Uterus (tissue), 4 donors: ENCODE data around the gene LYZ. TPM values are rescaled to one million over a fixed set of nuclear protein-coding genes. Genes with fewer than 3 reads are reported as not detected.

Source experiments
- DNase-seq, 2 donors: peaks; one replicate each; pipeline ENCODE4 v3.0.0-alpha.2; 2019 to 2020
- H3K27ac ChIP-seq, 2 donors: fragments of 200-600 bp; sonication (generic); 1 replicate in 1 of 2; 2 replicates in 1 of 2; pipeline ENCODE4 v1.5.1; 2016 to 2018
- H3K27me3 ChIP-seq, 2 donors: fragments of 200-600 bp; sonication (generic); one replicate each; pipeline ENCODE4 v1.5.1; 2018 to 2019; ENCODE audit warnings: control low read depth in 1 of 2
- H3K36me3 ChIP-seq, 2 donors: fragments of 200-600 bp; sonication (generic); one replicate each; pipeline ENCODE4 v1.5.1; 2019; ENCODE audit warnings: control low read depth in 1 of 2
- H3K4me1 ChIP-seq, 2 donors: fragments of 200-600 bp; sonication (generic); one replicate each; pipeline ENCODE4 v1.5.1; 2018 to 2019; ENCODE audit warnings: control low read depth in 1 of 2
- H3K4me3 ChIP-seq, 2 donors: fragments of 200-600 bp; sonication (generic); 1 replicate in 1 of 2; 2 replicates in 1 of 2; pipeline ENCODE4 v1.5.1; 2018 to 2019; ENCODE audit warnings: mild to moderate bottlenecking in 1 of 2
- H3K9me3 ChIP-seq, 2 donors: fragments of 200-600 bp; sonication (generic); one replicate each; pipeline ENCODE4 v1.5.1; 2019; ENCODE audit warnings: control low read depth in 1 of 2
- CTCF ChIP-seq, 4 experiments: fragments of 200-600 bp in 2 of 4; fragments of 450-650 bp in 2 of 4; sonication (generic) in 2 of 4; IDR thresholded peaks; one replicate each; pipeline ENCODE4 v1.5.1; 2016 to 2019; ENCODE audit warnings: antibody characterized with exemption in 4 of 4, mild to moderate bottlenecking in 2 of 4, moderate library complexity in 1 of 4
- POLR2A ChIP-seq, 2 donors: fragments of 450-650 bp; IDR thresholded peaks; one replicate each; pipeline ENCODE4 v1.6.1; 2016; ENCODE audit warnings: antibody characterized with exemption in 2 of 2, mild to moderate bottlenecking in 1 of 2, moderate library complexity in 1 of 2
- intact Hi-C: fragments of 100-400 bp; cut with DNase I; formaldehyde crosslinking; loops from one replicate; pipeline ENCODE4 v1.15.1; 2023; ENCODE audit warnings: low total_unique reads
- total RNA-seq, 4 donors: library from RNA; depleted of rRNA in 3 of 4; stranded (reverse); fragments of >200 nt in 3 of 4; gene quantifications; one replicate each; pipeline versions ENCODE4 v1.1.0 to v1.2.4, GENCODE V29; 2014 to 2023
- donor health status: DM: yes; HTN: yes; CAD: no.

Gene LYZ
- total RNA-seq, 4 donors from 2014 or later: 7.4 to 17.4 (median 12.7) TPM

GRCh38 chr12:69350002-69350626 lies 1.9 kb downstream of the LYZ start:
- H3K4me3 ChIP-seq: no peak overlapping the region

GRCh38 chr12:69350777-69351176 lies 2.6 kb downstream of the LYZ start:
- intact Hi-C loops: no loop called here
- Histone ChIP-seq H3K27ac (no peak overlapping the region), H3K27me3 (no peaks in the 10 kb centered on the region), H3K4me3 (no peak overlapping the region), H3K36me3 (no peaks in the 10 kb centered on the region), H3K9me3 (no peaks in the 10 kb centered on the region), H3K4me1 (no peaks in the 10 kb centered on the region)
- no peak for DNase-seq
- TF ChIP-seq POLR2A (IDR thresholded peaks at IDR 0.05) (no peak), CTCF (IDR thresholded peaks at IDR 0.05) (no peak)

More at GRCh38 chr12:69350002-69350626, 1.9 kb downstream of the LYZ start:
- H3K4me1 ChIP-seq: no peaks in the 10 kb centered on the region
- TF ChIP-seq POLR2A (IDR thresholded peaks at IDR 0.05): no peak
- no peak for TF ChIP-seq CTCF (IDR thresholded peaks at IDR 0.05)
- H3K27ac ChIP-seq: no peak overlapping the region
- no peaks in the 10 kb centered on the region for H3K36me3 ChIP-seq
- DNase-seq: no peak
- intact Hi-C loops: no loop called here
- no peaks in the 10 kb centered on the region for H3K27me3 ChIP-seq
- no peaks in the 10 kb centered on the region for H3K9me3 ChIP-seq

DNA sequence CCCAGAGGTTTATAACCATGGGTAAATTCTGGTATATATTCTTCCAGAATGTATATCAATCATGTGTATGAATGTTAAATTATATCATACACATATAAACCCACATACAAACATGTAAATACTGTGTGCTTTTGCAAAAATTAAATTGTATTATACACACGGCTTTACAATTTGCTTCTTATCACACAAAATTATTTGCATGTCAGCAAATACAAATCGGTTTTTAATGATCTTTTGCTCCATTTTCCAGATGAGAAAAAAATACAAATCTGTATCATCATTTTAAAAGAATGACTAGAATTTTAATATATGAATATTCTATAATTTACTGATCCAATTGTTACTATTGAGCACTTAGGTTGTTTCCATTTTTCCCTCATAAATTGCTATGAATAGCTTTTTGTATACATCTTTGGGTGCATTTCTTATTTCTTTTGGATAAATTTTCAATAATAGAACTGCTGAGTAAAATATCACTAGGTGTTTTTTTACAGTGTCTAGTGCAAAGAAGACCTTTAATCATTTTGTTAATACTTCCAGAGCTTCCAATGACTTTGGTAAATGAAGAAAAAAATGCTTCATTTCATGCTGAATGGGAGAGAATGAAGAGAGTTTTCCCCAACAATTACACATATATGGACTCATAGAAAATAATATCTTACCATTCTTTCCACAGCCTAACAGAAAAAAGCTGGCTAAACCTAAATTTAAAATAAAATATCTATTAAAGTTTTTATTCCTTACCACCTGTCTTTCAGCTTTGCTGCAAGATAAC lies 3.5 kb downstream of the LYZ start:
- H3K27me3 ChIP-seq: no peaks in the 10 kb centered on the region

GRCh38 chr12:69352904-69353303 lies 4.7 kb downstream of the LYZ start:
- intact Hi-C loops: no loop called here
- DNase-seq: no peak
- Histone ChIP-seq H3K36me3 (no peaks in the 10 kb centered on the region), H3K4me1 (no peaks in the 10 kb centered on the region), H3K4me3 (no peak overlapping the region), H3K9me3 (no peaks in the 10 kb centered on the region), H3K27ac (no peak overlapping the region), H3K27me3 (no peaks in the 10 kb centered on the region)
- no peak for TF ChIP-seq POLR2A (IDR thresholded peaks at IDR 0.05)
- TF ChIP-seq CTCF (IDR thresholded peaks at IDR 0.05): no peak

More for the DNA sequence above, 3.5 kb downstream of the LYZ start:
- H3K36me3 ChIP-seq: no peaks in the 10 kb centered on the region
- H3K27ac ChIP-seq: no peak overlapping the region
- TF ChIP-seq POLR2A (IDR thresholded peaks at IDR 0.05): no peak
- no peak for TF ChIP-seq CTCF (IDR thresholded peaks at IDR 0.05)
- no peak overlapping the region for H3K4me3 ChIP-seq
- H3K9me3 ChIP-seq: no peaks in the 10 kb centered on the region
- intact Hi-C loops: no loop called here
- no peak for DNase-seq
- no peaks in the 10 kb centered on the region for H3K4me1 ChIP-seq

DNA sequence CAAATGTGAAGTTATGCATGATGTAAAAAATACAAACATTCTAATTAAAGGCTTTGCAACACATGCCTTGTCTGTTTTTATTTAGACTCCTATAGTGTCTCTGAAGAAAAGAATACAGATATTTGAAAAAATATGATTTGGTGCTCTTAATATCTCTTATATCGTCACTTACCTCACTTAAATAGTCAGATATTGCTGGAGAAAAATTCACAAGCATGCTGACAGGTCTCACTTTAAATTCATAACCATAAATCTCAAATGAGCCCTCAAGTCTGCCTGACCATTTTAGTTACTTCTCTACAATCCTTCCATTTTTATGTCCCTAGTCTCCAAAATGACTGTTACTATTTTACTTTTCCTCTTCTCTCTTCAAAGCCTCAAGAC lies 6.0 kb downstream of the LYZ start:
- TF ChIP-seq CTCF (IDR thresholded peaks at IDR 0.05) (no peak), POLR2A (IDR thresholded peaks at IDR 0.05) (no peak)
- Histone ChIP-seq H3K4me1 (no peaks in the 10 kb centered on the region), H3K9me3 (no peaks in the 10 kb centered on the region), H3K27me3 (no peaks in the 10 kb centered on the region), H3K27ac (no peak overlapping the region), H3K4me3 (no peak overlapping the region), H3K36me3 (no peaks in the 10 kb centered on the region)
- intact Hi-C loops: no loop called here
- DNase-seq: no peak
